ENCODE data around the gene FUOM.
"Not testable (repeated sequence)": the region's sequence is repeated elsewhere in the genome, so short reads cannot be mapped to it uniquely, and the experiment has no call there.

- TF ChIP-seq NFE2L1 (CRISPR knock-in tag; IDR thresholded peaks at IDR 0.05); CTCF (IDR thresholded peaks at IDR 0.05); ELF4 (CRISPR knock-in tag; IDR thresholded peaks at IDR 0.05; ENCODE audit: low read depth); HMGXB4 (CRISPR knock-in tag; IDR thresholded peaks at IDR 0.05); ZNF219 (CRISPR knock-in tag; IDR thresholded peaks at IDR 0.05; ENCODE audit: borderline replicate concordance); GRHL2 (CRISPR knock-in tag; IDR thresholded peaks at IDR 0.05; ENCODE audit: insufficient replicate concordance, severe bottlenecking); ZNF138 (CRISPR knock-in tag; conservative IDR thresholded peaks at IDR 0.05); ZNF416 (CRISPR knock-in tag; IDR thresholded peaks at IDR 0.05); MXD4 (CRISPR knock-in tag; IDR thresholded peaks at IDR 0.05; ENCODE audit: borderline replicate concordance); GABPB1 (CRISPR knock-in tag; IDR thresholded peaks at IDR 0.05): not testable (repeated sequence)
- peak; percentile 32; the same call in 1 of the 2 replicates for TF ChIP-seq NFYB (CRISPR knock-in tag; conservative IDR thresholded peaks at IDR 0.05; ENCODE audit: low read depth)
- TF ChIP-seq, protein P1, sequence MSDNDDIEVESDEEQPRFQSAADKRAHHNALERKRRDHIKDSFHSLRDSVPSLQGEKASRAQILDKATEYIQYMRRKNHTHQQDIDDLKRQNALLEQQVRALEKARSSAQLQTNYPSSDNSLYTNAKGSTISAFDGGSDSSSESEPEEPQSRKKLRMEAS (CRISPR knock-in tag; IDR thresholded peaks at IDR 0.05): not testable (repeated sequence)
Observed at GRCh38 chr10:133320852-133321422, 36.9 kb downstream of the FUOM start.

Data from WTC11 (cell line).